Stimulated activated CD4-positive, alpha-beta T cell treated with anti-CD3 and anti-CD28 coated beads, TNF-alpha, amount 100 ng/mL, for 24 hours (primary cell): ENCODE measurements around the gene PIEZO1.
A peak's percentile ranks its signal among the peaks of the same experiment; 100 is the strongest.

Experiments used
- DNase-seq, 3 experiments: peaks; one replicate each; pipeline ENCODE4 v3.0.0-alpha.2; 2020; ENCODE audit warnings: low read depth in 3 of 3

Gene PIEZO1

DNA sequence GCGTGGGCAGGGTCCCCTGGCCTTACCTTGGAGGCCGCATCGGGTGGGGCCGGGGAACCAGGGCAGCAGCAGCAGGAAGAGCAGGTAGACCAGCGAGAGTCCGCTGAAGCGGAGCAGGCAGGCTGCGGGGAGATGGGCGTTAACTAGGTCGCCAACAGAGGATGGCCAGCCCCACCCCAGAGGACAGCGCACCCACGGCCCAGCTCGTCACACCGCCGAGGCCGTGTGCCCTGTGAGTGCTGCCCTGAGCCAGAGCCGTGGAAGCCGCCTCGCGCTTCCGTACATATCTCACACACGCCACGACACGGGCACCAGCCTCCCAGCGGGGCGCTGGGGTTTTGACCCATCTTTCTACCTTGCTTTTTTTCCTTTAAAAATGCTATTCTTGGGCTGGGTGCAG is 35.7 kb downstream of the PIEZO1 start:
- no peak for DNase-seq

DNA sequence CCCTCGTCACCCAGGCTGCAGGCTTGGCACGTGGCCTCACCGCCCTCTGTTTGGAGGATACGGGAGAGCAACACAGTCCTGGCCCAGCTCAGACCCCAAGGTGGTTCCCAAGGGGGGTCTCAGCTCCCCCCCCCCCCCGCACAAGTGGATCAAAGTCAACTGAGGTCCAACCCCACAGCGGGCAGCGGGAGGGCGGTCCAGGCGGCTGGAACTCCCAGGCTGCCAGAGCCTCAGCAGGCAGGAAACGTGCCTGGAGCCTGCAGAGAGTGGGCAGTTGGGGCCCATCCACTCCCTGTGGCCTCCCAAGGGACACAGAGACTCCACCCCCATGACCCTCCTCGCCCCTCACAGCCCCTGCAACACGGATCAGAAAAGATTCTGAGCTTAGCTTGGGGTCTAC is 36.7 kb downstream of the PIEZO1 start:
- DNase-seq, result no peak

- DNase-seq, result peak in 2 of 3 experiments; percentile 10 to 28
Observed at GRCh38 chr16:88747588-88748301, 37.3 kb downstream of the PIEZO1 start.

GRCh38 chr16:88746506-88746905 is 38.5 kb downstream of the PIEZO1 start:
- no peak for DNase-seq

DNA sequence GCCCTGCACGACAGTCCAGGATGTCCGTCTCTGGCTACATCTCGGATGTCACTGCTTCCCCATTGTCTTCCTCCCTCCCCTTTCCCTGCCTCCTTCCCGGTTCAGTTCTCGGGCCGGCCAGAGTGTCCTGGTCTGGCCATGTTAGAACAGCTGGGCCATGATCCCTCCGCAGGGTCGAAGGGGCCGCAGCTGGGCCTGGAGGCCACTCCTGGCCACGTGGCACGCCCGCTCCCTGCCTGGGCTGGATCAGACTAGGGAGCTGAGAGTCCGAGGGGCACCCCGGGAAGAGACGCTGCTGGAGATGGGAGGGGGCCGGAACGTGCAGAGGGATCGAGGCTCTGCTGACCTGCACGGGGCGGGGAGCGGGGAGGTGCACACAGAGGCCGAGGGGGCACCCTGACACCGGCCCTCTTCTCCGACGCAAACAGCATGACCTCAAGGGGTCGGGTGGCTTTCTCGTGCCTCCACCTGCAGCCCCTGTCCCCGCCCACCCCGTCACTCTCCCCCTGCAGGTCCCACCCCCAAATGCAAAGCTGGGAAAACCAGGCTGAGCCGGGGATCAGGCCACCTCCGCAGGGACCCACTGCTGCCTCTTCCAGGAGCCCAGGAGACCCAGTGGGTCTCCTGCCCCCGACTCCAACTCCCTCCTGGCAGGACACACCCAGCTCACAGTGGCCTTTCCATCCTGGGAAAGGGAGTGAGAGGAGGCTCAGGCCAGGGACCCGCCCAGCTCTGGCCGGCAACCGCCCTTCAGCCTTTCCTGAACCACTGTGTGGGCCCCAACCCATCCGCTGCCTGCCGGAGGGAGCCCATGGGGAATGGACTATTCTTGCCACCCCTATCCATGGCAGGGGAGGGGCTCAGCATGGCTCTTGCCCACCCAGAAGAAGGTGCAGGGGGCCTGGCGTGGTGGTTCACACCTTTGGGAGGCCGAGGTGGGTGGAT is 40.2 kb downstream of the PIEZO1 start:
- no peak for DNase-seq

DNA sequence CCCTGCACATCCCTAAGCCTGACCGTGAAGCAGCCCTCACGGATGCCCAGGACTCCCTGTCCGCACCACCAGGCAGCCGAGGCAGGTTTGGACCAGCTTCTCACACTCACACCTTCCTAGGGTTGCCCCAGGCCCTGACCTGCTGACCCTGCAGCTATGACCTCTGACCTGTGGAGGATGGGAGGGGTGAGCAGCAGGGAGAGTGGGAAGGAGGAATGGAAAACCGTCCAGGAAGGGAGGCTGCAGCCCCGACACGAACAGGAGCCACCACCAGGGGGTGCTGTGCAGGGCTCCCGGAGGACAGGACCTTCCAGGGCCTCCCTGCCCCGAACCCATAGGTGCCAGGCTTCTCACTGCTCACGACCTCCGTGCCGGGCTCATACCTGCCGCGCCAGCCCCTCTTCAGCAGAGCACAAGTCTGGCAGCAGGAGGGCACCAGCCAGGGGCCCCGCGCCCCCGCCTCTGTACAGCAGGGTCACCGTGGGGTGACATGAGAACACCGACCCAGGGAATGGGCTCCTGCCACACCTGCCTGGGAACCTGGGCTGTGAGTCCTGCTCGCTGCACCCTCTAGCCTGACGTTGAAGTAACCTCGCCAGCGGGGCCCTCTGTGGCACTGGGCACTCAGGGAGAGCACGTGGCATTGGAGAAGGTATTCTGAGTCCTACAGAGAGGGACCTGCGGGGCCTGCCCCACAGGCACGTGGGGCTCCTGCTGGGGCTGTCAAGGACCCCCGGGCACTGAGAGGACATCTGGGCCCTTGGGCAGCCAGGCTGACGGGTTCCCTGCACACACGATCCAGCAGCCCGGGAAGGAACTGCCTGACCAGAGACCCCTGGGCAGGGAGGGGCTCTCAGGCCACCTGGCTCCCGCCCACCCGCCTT is 41.1 kb downstream of the PIEZO1 start:
- DNase-seq, result peak; percentile 60 to 74 (median 63)

GRCh38 chr16:88742896-88743605 is 42.0 kb downstream of the PIEZO1 start:
- DNase-seq, result no peak

DNA sequence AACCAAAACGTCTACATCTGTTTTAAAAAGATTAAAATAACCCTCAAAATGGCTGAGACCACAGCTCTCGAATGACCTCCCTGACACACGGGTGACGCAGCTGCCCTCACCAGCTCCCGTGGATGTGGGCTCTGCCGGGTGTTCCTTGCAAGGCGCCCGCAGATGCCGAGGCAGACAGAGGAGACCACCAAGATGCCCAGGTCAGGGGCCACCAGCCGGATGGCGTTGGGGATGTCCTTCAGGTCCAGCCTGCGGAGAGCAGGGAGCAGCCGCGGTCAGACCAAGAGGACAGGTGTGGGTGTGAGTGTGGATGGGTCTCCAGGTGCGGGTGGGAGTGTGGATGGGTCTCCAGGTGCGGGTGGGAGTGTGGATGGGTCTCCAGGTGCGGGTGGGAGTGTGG is 43.7 kb downstream of the PIEZO1 start:
- DNase-seq, result no peak

GRCh38 chr16:88740727-88741055 is 44.3 kb downstream of the PIEZO1 start:
- DNase-seq, result no peak

DNA sequence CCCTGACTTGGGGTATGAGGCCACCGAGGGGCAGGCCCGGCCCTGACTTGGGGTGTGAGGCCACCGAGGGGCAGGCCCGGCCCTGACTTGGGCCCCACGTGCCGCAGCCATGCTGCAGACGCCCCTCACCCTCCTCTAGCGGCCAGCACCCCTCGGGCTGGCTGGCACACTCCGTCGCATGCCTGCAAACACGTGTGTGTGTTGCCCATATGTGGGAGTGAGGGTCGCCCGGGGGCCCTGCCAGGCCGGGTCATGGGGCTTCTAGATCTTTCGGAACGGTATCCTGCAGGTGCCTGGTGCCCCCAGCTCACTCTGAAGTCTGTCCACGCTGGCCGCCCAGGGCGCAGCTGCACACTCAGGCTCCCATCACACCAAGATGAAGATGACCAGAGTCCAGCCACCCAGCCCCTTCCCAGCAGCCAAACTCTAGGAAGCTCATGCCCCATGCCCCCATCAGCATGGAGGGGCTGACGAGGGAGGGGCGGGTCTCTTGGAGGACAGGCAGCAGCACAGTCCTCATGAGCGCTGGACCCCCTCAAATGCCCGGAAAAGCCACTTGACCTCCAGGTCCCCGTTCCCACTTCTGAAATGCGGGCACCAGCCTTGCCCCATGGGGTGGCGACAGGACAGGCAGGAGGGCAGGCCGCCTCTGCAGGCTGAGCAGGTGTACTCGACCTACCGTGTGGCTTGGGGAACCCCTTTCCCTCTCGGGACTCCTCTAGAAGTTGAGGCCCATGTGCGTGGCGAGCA is 44.9 kb downstream of the PIEZO1 start:
- no peak for DNase-seq

- DNase-seq, result no peak
Observed at GRCh38 chr16:88739139-88739976, 45.7 kb downstream of the PIEZO1 start.

DNA sequence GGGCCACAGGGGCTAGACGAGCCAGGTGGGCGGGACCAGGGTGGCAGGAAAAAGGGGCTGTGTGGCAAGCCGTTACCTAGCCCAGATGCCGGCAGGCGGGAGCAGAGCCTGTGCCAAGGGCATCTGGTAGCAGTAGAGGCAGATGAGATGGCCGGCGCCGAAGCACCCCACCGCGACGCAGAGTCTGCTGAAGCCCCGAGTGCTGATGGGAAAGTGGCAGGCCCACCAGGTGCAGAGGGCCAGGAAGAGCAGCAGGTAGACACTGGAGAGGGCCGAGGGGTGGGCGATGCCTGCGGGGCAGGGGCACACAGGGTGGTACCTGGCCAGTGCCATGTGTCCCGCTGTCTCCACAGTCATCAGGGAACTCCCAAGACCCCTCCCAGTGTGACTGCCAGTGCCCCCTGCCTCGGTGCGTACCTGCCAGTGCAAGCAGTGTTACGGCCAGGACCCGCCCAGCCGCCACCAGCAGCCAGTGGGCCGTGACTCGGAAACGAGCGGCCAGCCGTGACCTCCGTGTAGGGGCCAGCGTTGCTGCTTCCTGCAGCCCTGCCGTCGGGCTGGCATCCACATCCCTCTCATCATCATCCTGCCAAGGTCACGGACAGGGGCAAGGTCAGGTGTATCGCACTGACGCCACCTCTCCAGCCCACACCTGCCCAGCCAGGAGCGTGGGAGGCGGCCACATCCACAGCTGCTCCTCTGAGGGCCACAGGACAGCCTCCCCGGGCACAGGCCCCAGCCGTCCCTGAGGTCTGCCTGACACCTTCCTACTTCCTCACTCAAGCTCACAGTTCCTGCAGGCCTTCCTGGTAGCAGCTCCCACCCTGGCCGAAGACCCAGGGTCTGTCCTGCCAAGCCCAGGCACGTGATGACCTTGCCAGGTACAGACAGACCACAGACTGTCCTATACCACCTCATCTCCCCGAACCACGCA is 46.6 kb downstream of the PIEZO1 start:
- no peak for DNase-seq

GRCh38 chr16:88737298-88738150 is 47.5 kb downstream of the PIEZO1 start:
- peak; percentile 24 to 57 (median 42) for DNase-seq

GRCh38 chr16:88736496-88736895 is 48.5 kb downstream of the PIEZO1 start:
- DNase-seq, result no peak

DNA sequence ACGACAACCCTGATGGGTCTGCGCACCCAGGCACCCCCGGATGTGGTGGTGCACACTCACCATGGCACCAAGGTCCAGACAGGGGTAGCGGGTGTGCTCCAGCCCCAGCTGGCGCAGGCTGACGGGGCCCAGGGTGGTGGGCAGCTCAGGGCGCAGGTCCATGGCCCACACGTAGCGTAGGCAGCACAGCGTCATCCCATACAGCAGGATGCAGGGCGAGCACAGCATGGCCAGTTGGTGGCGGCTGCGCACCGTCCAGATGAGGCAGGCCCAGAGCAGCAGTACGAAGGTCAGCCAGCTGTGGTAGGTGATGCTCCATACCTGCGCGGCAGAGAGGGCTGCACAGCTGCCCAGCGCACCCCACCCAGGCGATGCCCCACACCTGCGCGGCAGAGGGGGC is 48.9 kb downstream of the PIEZO1 start:
- DNase-seq, result no peak

- no peak for DNase-seq
Observed at GRCh38 chr16:88735616-88736015, 49.4 kb downstream of the PIEZO1 start.

DNA sequence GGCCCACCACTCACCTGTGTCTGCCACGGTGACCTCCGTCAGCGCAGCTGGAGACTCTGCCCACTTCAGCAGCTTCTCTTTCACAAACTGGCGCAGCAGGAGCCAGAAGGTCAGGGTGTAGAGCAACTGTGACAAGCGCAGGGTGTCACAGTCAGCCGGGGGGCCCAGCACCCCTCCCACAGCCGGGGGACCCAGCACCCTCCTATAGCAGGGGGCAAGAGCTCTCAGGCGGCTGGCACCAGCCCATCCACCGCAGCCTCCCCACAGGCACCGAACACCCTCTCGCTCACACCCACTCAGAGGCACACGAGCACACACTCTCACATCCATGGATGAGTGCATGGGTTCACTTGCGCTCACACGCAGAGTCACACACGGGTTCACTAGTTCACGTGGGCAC is 49.9 kb downstream of the PIEZO1 start:
- no peak for DNase-seq

DNA sequence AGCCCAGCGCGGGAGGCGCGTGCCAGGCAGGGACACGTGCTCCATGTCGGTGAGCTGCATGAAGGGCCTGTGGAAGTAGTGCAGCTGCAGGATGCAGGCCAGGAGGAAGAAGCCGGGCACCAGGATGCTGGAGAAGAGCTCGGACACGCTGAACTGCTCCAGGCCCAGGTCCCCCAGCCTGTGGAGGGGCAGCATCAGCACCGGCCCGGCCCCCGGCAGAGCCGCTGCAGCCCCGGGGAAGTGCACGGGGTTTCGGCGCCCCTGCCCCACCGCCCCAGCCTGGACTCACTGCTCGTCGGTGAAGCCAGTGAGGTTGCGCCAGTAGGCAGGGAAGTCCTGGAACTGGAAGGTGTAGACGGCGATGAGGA is 50.7 kb downstream of the PIEZO1 start:
- DNase-seq, result no peak
